ENCODE measurements around the gene FRRS1.

The FRRS1 gene

DNA sequence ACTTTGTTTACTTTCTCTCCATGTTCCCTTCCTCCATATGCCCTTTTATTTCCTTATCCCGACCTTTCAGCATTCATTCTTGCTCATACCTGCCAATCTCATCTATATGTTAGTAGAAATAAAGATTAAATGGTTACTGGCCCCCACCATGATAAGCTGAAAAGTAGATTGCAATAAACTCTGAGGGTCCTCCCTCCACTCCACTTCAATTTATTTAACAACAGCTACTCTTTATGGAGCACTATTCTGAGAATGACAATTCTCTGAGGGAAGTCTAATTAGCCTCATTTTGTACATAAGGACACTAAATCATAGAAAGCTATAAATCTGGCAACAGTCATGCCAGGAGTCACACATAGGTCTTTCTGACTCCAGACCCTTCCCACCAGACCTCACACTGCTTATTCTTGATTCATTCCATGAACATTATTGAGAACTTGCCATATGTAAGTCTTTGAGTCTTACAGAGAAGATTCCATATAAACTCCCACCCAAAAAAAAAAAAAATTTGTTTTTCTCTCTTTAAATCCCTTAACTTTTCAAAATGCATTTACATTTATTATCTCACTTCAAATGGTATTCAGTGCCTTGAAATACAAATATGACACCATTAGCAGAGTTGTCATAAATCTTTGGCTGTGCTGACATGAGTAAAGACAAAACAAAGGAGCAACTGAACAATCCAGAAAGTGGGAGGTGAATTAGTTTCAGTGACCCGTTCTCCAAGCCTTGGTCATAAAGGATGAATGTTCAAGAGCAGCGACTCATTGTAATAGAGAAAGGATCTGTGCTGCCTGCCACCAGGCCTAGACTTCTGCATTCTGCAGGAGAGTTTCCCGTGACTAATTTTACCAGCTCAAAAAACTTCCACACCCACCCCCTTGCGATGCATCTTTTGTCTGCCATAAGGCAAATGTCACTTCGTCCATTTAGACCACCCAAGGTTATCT, 92.0 kb downstream of the FRRS1 start:
- no peak for DNase-seq

DNA sequence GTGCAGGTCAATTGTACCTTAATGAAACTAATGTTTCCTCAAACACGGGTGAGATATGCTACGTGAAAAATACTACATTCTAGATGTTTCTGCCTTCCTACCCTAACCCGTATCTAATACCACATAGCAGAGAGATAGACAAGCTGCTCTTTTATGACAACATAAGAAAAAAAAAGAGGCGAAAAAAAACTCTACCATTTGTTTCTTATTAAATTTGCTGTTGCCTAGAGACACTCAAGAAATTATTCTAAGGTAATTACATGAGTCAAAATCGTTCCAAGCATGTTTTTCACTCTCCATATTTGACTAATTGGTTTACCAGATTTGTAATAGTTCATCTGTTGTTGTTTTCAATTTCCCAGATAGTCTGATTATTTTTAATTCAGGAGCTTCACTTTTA, 93.1 kb downstream of the FRRS1 start:
- DNase-seq: no peak

DNA sequence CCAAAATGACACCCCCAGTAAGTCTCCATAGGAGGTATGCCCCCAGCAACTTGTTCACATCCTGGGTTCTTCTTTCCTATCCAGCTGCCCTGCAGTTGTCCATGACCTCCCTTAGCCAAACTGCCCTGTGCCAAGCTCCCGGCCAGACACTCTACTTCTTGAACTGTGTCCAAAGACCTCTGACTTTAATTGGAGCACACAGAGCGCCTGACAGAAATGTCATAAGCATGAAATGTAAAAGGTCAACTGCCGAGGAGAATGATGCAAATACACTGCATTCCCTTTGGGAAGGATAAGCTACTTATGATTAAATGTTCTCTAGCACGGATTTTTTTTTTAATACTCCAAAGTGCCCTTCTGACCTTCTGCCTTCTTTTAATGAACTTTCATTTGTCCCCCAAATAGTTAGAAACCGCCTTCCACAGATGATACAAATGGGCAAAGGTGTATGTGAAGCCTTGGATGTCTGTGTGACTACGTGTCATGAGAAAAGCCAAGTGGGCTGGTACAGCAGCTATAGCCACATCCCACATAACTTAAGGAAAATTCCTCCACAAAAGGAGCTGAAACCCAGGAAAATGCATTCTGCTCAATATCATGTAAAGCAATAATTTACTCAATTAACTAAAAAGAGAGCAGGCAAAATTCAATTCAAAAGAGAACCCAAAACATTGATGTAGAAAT, 93.8 kb downstream of the FRRS1 start:
- DNase-seq: no peak

DNA sequence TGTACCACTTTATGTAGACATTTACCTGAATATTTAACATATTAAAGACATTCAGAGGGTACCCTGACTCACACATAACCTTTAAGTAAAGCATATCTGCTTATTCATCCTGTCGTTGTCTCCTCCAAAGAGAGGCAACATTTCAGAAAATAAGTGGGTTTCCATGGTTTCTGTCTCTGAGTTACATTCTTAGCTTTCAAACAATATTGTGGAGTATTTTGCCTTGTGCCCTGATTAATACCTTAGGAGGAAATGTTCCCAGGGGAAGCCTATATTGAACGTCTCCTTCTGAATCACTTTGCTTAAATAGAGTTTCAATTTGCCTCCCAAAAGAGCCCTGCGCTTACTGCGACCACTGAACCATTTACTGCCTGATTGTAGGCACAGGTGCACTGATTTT, 94.4 kb downstream of the FRRS1 start:
- DNase-seq: no peak

DNA sequence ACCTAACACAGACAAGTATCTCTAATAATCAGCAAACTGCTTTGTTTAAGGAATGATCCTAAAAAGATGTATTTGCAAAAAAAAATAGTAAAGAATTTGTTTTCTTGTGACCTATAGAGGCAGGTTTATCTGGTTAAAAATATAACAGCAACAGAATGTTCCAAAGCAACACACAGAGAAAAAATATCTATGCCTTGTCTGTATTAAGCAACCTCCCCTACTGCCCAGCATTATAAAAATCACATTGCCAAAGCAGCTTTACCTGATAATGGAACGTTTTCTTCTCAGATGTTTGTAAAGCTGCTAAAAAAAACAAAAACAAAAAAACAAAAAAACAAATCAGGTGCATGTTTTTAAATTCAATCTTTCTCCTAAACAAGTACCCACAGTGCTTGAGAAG, 95.9 kb downstream of the FRRS1 start:
- no peak for DNase-seq

DNA sequence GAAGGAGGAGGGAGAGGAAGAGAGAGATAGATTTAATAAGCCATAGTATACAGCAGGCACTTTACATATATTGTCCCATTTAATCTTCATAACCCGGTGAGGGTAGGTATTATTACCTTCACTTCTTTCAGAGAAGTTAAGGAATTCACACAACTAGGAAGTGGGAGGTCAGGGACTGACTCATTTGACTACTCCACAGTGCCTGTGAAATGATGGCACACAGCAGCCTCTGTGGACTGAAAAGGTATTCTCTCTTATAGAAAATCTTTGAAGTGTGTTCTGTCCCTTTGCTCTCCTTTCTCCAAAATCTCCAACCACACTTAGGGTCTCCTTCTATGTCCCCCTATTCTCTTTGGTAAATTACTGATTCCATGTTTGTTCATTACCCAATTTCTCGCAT, 96.6 kb downstream of the FRRS1 start:
- no peak for DNase-seq

DNA sequence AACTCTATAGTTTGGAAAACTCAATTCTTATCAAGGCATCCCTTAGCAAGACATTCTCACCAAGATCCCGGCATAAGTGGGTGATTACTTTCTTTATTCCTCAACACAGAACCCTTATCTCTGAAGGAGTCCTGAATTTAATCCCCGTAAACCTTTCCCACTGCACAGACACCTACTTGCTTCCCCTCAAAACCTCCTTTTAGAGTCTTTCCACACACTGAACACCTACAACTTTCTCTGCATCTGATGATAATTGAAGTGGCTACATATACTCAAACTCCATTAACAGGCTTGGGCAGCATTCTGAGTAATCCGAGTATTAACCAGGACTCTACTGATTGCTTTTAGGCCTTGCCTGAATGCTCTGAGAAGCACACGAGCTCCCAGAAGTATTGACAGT, 97.1 kb downstream of the FRRS1 start:
- DNase-seq: no peak

DNA sequence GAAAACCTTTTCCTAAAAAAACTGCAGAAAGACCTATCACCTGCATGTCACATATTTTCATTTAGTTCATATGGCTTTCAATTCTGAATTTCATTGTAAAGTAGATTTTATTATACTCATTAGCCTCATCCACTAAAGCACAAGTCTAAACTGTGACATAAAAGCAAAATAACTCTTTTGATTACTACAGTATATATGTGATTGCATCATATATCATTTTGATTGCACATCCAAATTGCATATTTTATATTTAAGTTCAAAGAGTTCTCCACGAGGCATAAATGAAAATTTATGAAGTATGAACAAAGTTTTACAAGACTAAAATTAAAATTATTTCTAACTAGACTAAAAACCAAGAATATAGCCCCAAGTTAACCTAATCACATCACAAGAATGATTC, 101.2 kb downstream of the FRRS1 start:
- DNase-seq: no peak

DNA sequence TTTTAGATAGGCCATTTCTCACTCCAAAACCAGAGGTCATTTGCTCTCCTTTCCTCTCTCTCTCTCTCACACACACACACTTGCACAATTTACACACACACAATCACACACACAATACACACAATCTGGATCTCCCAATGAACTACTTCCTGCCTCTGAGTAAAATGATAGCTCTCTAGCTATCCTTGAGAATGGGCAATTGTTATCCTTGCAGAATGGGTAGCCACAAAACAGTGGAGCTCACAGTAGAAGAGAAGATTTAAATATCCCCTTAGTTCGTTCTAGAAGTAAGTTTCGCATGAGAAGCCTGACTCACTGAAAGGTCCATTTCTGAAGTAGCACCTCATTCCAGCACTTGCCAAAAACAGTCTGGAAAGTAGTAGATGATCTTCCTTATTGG, 102.9 kb downstream of the FRRS1 start:
- DNase-seq: no peak

DNA sequence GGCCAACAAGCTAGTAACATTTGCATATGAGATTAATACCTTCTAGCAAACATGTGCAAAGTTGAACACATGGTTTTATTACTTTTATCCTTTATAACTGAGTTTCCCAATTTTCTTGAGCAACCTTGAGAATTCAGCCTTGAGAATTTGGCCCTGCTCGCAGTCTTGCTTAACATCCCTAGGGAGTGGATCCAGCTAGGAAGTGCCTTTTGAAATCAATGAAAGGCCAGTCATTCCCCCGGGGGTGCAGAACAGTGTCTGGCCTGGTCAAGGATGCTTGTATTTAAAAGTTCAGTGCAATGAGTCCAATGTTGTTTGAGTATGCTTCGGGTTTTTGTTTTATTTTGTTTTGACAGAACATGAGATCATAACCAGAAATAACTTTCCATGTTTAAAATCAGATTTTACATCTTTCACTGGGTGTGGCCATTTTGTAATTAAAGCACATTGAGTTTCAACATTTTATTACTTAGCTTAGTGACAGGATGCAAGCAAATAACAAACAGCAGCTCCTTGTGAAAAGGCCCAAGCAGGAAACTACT, 103.8 kb downstream of the FRRS1 start:
- no peak for DNase-seq

DNA sequence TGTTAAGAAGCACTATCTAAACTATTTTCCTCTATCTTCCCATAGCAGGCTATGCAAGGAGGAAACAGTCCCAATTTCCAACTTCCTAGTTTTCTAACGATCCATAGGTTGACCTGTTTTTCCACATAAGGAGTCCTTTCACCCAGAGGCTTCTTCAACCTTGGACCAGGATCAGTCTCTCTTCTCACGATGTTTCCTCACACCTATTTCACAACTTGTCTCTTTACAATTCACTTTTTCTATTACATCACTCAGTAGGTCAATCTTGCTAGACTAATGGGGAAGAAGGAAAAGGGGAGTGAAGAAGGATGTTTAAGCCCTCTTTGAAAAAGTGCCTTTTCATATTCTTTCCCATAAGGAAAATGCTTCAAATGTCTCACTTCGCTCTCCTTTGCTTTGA, 104.7 kb downstream of the FRRS1 start:
- DNase-seq: no peak

DNA sequence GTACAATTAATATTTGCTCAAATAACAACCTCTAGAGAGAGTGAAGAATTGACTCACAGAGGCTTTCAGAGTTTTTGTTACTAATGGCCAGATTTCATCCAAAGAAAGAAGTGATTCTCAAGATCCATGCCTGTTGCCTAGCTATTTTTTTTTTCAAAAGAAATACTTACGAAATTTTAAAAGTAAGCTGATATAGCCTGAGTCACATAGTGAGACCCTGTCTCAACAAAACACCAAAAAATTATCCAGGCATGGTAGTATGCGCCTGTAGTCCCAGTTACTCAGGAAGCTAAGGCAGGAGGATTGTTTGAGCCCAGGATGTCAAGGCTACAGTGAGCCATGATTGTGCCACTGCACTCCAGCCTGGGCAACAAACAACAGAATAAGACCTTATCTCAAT, 105.9 kb downstream of the FRRS1 start:
- DNase-seq: no peak

DNA sequence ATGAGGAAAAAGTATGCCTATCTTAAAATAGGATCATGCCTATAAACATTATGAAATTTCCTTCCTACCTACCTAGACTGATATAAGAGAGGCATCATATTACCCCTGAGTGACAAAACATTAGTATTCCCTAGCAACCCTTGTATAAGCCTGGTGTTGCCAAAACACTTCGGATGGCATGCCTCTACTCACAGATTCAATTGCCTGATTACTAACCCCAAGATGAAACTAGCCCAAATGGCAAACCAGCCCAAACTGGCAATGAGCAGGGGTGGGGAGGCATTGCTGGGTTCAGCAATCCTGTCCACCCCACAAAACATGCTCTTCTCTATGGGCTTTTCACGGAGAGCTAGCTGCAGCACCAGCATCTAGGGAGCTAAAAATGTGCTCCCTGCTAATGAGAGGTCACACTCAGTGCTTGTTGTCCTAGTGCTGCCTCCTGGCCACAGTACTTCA, 106.7 kb downstream of the FRRS1 start:
- DNase-seq: no peak
